Measurements from ENCODE around the gene PHLPP2.

Gene PHLPP2

GRCh38 chr16:71758293-71758760 is 33.8 kb upstream of the PHLPP2 start:
- TF ChIP-seq CTCF (IDR thresholded peaks at IDR 0.05; ENCODE audit: control insufficient read depth, insufficient read depth, low read depth, low read length, missing control alignments): no peak
- no peak for DNase-seq (ENCODE audit: low read depth)
- H3K4me3 ChIP-seq (ENCODE audit: control insufficient read depth, low read depth, low read length): no peak overlapping the region

DNA sequence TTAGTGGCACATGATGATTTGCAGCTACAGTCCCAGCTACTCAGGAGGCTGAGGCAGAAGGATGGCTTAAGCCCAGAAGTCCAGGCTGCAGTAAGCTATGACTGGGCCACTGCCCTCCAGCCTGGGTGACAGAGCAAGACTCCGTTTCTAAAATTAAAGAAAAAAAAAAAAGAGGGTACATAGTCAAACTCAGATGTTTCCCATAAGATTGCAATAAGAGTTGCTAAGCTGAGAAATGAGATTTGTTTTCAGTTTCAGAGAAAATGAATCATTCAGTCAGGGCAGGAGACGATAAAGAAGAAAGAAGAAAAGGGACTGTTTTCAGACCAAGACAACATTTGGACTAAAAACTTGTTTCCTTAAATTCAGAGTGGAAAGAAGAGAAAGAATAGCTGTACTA is 30.2 kb upstream of the PHLPP2 start:
- no peak for DNase-seq (ENCODE audit: low read depth)
- TF ChIP-seq CTCF (IDR thresholded peaks at IDR 0.05; ENCODE audit: control insufficient read depth, insufficient read depth, low read depth, low read length, missing control alignments): no peak
- no peak overlapping the region for H3K4me3 ChIP-seq (ENCODE audit: control insufficient read depth, low read depth, low read length)

DNA sequence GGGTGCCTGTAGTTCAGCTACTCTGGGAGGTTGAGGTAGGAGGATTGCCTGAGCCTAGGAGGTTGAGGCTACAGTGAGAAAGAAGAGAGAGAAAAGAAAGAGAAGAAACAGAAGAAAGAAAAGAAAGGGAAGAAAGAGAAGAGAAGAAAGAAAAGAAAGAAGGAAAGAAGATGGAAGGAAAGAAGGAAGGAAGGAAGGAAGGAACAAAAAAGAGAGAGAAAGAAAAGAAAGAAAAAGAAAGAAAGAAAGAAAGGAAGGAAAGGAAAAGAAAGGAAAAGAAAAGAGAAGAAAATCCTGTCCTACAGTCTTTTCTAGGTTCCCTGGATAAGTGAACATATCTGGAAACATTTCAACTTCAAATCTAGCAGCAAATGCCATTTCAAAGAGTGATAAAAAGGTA is 29.6 kb upstream of the PHLPP2 start:
- no peak for DNase-seq (ENCODE audit: low read depth)
- TF ChIP-seq CTCF (IDR thresholded peaks at IDR 0.05; ENCODE audit: control insufficient read depth, insufficient read depth, low read depth, low read length, missing control alignments): no peak
- no peak overlapping the region for H3K4me3 ChIP-seq (ENCODE audit: control insufficient read depth, low read depth, low read length)

- H3K4me3 ChIP-seq (ENCODE audit: control insufficient read depth, low read depth, low read length): no peak overlapping the region
- TF ChIP-seq CTCF (IDR thresholded peaks at IDR 0.05; ENCODE audit: control insufficient read depth, insufficient read depth, low read depth, low read length, missing control alignments): no peak
- no peak for DNase-seq (ENCODE audit: low read depth)
Measured at GRCh38 chr16:71748226-71748625, 23.7 kb upstream of the PHLPP2 start.

- no peak for DNase-seq (ENCODE audit: low read depth)
- peak; percentile 67 for TF ChIP-seq CTCF (IDR thresholded peaks at IDR 0.05; ENCODE audit: control insufficient read depth, insufficient read depth, low read depth, low read length, missing control alignments)
- no peak overlapping the region for H3K4me3 ChIP-seq (ENCODE audit: control insufficient read depth, low read depth, low read length)
Measured at GRCh38 chr16:71746442-71747046, 22.0 kb upstream of the PHLPP2 start.

DNA sequence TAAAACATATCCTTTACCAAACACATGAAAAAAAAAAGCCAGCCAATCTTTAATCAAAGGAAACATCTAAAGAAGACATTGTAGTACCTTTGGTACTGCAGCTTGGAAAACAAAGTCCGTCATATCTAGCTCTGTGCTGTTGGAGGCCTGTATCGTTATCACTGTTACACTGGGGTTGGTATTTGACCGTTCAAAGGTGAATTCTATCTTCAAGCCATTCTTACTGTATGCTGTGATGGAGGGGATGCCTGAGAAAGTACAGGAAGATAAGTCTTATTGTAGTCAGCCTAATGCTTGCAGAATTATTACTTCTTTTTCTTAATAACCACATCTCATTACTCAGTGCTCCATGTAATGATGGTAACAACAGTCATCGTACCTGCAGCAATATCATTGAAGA is 14.4 kb upstream of the PHLPP2 start:
- no peak overlapping the region for H3K4me3 ChIP-seq (ENCODE audit: control insufficient read depth, low read depth, low read length)
- DNase-seq (ENCODE audit: low read depth): no peak
- no peak for TF ChIP-seq CTCF (IDR thresholded peaks at IDR 0.05; ENCODE audit: control insufficient read depth, insufficient read depth, low read depth, low read length, missing control alignments)

Measured in AG09309 (cell line).